Stimulated activated CD8-positive, alpha-beta memory T cell treated with anti-CD3 and anti-CD28 coated beads, Interleukin-2, amount 100 ng/mL, for 1 hour (primary cell): ENCODE data around the gene EIF1AD.
"Not testable (repeated sequence)": the region's sequence is repeated elsewhere in the genome, so short reads cannot be mapped to it uniquely, and the experiment has no call there.

ENCODE experiments used
- DNase-seq, 2 donors: peaks; one replicate each; pipeline ENCODE4 v3.0.0-alpha.2; 2020; ENCODE audit warnings: low read depth in 2 of 2

EIF1AD gene

GRCh38 chr11:66022401-66023185 is 20.6 kb upstream of the EIF1AD start:
- peak; percentile 65 to 67 for DNase-seq

DNA sequence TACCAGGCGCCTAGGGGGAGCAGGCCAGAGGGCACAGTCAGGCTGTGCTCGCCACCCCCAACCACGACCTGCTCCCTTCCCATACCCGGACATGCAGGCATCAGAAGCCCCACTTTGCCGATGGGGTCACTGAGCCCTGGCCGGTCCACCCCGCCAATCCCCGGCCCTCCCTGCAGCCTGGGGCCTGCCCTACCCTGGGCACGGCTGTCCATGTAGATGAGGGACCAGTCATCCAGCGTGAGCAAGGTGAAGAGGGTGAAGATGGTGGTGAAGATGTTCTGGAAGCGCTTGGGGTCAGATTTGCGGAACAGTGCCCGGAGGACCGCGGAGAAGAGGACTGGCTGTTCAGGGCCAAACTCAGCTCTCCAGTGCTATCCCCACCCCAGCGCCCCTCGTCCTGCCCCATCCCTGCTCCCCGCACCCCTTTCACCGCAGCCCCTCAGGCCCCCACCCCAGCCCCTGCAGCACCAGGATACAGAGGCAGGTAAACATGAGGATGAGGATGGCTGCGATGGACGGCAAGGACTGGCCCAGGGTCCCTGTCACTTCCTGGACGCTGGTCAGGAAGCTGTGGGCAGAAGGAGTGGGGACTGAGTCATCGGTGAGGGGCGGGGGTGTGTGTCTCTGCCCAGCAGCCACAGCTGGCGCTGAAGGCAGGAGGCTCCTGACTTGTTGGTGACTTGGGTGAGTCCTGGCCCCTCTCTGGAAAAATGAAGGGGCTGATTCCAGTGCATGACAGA is 18.8 kb upstream of the EIF1AD start:
- peak in 1 of 2 donors; percentile 8 for DNase-seq

- DNase-seq: no peak
These were observed 18.3 kb upstream of the EIF1AD start for GRCh38 chr11:66020212-66020611.

- DNase-seq: no peak
These were observed 15.4 kb upstream of the EIF1AD start for GRCh38 chr11:66017321-66017720.

- DNase-seq: no peak
These were observed 14.8 kb upstream of the EIF1AD start for GRCh38 chr11:66016793-66017177.

GRCh38 chr11:66015936-66016792 is 14.2 kb upstream of the EIF1AD start:
- DNase-seq: no peak

DNA sequence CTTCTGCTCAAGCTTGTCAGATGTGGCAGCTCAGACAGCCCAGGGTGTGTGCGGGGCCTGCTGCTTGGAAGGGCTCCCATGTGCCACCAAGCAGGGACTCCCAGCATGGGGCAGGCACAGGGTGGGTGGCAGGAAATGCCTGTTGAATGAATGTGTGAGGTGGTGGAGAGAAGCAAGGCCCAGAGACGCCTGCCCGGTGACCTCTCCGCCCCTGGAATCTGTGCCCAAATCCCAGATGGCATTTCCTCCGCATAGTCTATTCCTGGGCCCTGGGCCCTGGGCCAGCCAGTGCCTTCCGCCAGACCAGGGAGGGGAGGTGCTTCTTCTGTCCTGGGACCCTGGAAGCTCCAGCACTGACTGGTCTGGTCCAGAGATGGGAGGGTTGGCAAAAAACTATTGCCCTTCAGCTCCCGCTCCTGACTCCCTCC is 13.5 kb upstream of the EIF1AD start:
- DNase-seq: no peak

- DNase-seq: no peak
These were observed 13.0 kb upstream of the EIF1AD start for GRCh38 chr11:66014804-66015453.

- no peak for DNase-seq
These were observed 11.8 kb upstream of the EIF1AD start for GRCh38 chr11:66013762-66014100.

DNA sequence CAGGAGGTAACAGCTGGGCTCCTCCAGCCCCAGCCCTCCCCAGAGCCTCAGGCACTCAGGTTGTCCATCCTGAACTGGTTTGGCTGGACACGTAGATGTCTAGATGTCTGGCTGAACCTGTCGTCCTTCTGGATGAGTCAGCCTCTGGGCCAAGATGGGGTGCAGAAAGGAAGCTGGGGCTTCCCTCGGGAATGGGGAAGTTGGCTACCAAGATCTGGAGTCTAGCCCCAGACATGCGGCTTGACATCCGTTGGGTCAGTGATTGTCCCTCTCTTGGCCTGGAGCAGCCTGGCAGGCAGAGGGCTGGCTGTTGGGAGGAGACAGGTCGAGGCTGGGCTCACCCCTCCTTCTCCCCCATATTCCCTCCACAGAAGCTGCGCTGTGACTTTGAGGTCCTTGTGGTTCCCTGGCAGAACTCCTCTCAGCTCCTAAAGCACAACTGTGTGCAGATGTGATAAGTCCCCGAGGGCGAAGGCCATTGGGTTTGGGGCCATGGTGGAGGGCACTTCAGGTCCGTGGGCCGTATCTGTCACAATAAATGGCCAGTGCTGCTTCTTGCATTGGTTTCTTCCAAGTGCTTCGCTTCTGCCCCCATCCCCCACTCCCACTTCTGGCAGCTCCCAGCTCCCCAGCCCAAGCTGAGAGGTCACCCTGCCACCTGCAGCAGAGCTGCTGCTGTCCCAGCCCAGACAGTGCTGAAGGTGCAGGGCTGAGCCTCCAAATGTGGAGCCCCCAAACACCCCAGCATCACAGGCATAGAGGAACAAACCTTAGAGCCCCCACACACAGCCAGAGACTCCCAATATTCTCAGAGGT is 11.2 kb upstream of the EIF1AD start:
- no peak for DNase-seq

GRCh38 chr11:66012371-66012945 is 10.5 kb upstream of the EIF1AD start:
- DNase-seq: no peak

GRCh38 chr11:66011785-66012303 is 9.9 kb upstream of the EIF1AD start, which contains the start of gene CST6:
TSS of gene CST6 (plus strand) at chr11:66012008. CDS start at chr11:66012045, 37 bp downstream.
- no peak for DNase-seq

- DNase-seq: no peak
These were observed 9.4 kb upstream of the EIF1AD start for GRCh38 chr11:66011239-66011784.

DNA sequence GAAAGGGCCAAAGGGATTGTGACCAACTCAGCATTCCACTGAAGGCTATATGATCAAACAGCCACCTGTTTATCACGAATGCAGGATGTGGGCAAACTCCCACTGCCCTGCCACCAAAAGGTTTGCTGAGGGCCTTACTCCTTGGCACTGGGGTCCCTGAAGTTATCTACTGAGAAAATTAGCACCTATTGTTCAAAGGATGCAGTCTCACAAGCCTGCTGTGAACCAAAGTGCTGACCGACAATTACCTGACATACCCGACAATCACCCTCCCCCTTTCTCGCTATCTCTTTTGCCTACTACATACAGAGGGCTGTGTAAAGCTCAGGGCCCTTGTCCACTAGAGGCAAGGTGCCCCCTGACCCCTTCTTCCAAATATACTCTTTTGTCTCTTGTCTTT is 8.1 kb upstream of the EIF1AD start:
- not testable (repeated sequence) for DNase-seq

DNA sequence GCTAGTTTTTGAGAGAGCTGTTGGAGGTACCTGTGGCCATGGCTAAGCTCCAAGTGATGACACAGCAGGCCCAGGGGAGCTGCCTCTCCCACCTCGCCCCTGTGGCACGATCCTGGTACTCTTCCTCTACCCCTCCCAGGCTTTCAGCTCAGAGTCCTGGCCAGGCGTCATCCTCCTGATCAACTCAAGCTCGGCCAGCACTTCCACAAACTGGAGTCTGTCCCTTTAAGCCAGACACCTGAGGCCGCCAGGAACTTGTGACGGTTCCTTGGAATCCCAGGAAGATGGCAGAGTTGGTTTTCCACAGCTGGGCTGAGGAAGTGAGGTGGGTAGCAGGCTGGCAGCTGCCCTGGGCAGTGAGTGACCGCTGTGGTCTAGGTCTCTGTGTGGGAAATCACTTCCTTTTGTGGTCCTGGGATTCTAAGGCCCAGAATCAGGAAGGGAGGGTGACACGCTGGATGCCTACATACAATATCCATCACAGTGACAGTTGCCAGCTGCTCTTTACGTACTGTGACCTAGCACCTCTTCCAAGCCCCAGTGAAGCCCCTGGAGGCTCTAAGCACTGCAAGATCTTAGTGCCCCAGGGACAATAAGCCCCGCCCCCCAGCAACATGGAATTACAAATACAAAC is 6.6 kb upstream of the EIF1AD start:
- DNase-seq: no peak

DNA sequence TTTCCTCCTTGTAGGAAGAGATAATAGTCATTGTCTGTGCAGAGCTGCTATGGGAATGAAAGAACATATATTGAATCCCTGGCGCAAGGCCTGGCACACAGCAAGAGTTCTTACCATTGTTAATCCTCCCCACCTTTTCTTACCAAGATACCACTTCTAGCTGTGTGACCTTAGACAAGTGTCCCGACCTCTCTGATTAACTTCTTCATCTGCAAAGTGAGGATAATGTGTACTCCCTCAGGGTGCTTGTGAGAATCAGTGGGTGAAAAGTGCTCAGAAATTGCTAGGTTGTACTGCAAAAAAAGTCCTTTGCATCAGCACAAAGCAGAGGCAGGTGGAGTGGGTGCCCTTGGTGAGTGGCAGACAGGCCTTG is 6.1 kb upstream of the EIF1AD start:
- DNase-seq: no peak

DNA sequence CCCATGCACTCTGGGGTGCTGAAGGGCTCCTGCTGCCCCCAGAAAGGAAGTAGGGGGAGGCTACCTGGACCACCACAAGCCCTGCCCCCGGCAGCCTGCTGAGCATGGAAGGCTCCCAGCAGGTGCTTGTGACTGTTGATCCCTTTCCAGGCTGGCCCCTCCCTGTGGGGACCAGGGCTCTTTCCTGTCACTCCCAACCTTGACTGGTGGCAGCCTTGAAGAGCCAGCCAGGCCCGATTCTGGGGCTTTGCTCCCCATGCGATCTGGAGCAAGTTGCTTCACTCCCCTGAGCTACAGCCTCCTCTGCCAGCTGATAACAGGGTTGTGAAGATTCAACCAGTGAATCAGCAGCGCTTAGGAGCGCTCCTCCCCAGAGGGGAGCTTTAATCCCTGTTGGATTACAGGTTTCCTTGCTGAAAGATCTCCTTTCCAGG is 5.3 kb upstream of the EIF1AD start:
- DNase-seq: no peak

- no peak for DNase-seq
These were observed 4.9 kb upstream of the EIF1AD start for GRCh38 chr11:66006891-66007176.

DNA sequence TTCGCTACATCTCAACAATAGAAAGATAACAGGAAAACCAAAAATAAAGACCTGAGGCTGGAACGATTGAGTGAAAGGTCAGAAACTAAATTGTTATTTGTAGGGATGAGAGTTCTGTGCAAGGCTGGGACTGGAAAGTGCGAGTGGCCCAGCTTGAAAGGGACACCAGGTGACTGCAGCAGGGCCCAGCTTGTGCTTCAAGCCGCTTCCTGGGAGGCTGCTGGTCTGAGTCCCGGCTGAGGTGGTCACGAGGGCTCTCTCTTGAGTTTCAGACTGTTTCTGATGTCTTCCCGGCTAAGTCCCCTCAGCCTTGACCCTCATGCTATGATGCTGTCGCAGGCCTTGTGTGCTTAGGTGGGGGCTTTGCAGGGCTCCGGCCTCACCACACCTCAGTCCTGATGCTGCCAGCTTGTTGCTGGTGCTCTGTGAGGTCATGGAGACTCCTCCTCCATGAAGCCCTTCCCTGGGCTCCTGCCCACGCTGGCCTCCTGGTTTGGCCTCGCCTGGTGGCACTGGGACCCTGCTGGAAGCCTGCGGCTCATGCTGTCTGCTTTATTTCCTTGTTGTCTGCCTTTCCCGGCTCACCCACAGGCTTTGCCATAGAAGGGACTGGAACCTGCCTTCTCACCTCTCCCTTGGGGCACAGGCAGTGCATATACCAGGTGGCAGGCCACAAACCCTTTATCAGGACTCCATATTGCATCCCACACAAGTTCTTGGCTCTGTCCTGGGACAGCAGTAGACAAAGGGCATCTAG is 4.4 kb upstream of the EIF1AD start:
- no peak for DNase-seq
